ENCODE results near the gene CD55.

Gene CD55

DNA sequence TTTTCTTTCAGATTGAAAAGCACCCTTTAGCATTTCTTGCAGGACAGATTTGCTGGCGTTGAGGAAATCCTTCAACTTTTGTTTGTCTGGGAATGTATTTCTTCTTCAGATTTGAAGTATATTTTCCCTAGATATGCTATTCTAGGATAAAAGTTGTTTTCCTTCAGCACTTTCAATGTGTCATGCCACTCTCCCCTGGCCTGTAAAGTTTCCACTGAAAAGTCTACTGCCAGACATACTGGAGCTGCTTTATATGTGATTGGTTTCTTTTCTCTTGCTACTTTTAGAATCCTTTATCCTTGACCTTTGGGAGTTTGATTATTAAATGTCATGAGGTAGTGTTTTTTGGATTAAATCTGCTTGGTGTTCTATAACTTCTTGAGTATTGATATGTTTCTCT lies 44.2 kb upstream of the CD55 start:
- no peak overlapping the region for H3K4me3 ChIP-seq (ENCODE audit: low read length)
- TF ChIP-seq, protein P1, sequence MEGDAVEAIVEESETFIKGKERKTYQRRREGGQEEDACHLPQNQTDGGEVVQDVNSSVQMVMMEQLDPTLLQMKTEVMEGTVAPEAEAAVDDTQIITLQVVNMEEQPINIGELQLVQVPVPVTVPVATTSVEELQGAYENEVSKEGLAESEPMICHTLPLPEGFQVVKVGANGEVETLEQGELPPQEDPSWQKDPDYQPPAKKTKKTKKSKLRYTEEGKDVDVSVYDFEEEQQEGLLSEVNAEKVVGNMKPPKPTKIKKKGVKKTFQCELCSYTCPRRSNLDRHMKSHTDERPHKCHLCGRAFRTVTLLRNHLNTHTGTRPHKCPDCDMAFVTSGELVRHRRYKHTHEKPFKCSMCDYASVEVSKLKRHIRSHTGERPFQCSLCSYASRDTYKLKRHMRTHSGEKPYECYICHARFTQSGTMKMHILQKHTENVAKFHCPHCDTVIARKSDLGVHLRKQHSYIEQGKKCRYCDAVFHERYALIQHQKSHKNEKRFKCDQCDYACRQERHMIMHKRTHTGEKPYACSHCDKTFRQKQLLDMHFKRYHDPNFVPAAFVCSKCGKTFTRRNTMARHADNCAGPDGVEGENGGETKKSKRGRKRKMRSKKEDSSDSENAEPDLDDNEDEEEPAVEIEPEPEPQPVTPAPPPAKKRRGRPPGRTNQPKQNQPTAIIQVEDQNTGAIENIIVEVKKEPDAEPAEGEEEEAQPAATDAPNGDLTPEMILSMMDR (IDR thresholded peaks at IDR 0.05; ENCODE audit: low read depth, low read length, poor library complexity, severe bottlenecking), result no peak
- 0 out of 2 replicates have a peak, but pooled peaks cover 2% of the 10 kb centered on the region for H3K9me3 ChIP-seq (ENCODE audit: control insufficient read depth, insufficient read depth, low read length)
- no peaks in the 10 kb centered on the region for H3F3A ChIP-seq (ENCODE audit: control insufficient read depth, insufficient read depth)
- no peak overlapping the region for H3K27ac ChIP-seq (ENCODE audit: low read depth, low read length)
- no peaks in the 10 kb centered on the region for H4K20me1 ChIP-seq (ENCODE audit: control insufficient read depth, insufficient read depth, low read depth, low read length)
- H3K4me2 ChIP-seq (ENCODE audit: low read length), result no peak overlapping the region
- no peaks in the 10 kb centered on the region for H3K79me2 ChIP-seq (ENCODE audit: control insufficient read depth, low read length)
- no peaks in the 10 kb centered on the region for H3K36me3 ChIP-seq (ENCODE audit: control insufficient read depth, low read length)
- no peaks in the 10 kb centered on the region for H3K27me3 ChIP-seq (ENCODE audit: control insufficient read depth, low read length)
- peaks cover 27% of the 10 kb centered on the region for H3K4me1 ChIP-seq (ENCODE audit: control insufficient read depth, low read length)
- H3K9me2 ChIP-seq (replicated peaks; ENCODE audit: control insufficient read depth, low read length), result no peaks in the 10 kb centered on the region

DNA sequence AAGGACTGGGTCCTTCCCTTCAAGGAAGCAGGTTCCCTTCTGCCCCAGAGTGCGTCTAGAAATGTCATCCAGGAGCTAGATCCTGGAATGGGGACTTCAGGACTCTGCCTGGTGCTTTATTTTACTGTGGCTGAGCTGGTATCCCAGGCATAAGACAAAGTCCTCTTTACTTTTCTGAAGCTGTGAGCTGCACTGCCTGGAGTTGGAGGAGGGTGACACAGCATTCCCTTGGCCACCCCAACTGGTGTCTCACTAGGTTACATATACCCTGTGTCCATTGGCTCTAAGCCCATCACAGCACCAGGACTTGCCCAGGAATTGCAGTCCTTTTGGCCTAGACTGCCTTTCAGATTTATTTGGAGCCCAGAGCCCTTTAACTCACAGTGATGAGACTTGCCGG lies 41.8 kb upstream of the CD55 start:
- Histone ChIP-seq H3K4me1 (ENCODE audit: control insufficient read depth, low read length) (peaks cover 37% of the 10 kb centered on the region), H3K4me3 (ENCODE audit: low read length) (no peak overlapping the region), H3K36me3 (ENCODE audit: control insufficient read depth, low read length) (no peaks in the 10 kb centered on the region), H4K20me1 (ENCODE audit: control insufficient read depth, insufficient read depth, low read depth, low read length) (no peaks in the 10 kb centered on the region), H3K4me2 (ENCODE audit: low read length) (no peak overlapping the region), H3K9me3 (ENCODE audit: control insufficient read depth, insufficient read depth, low read length) (0 out of 2 replicates have a peak, but pooled peaks cover 2% of the 10 kb centered on the region), H3K27ac (ENCODE audit: low read depth, low read length) (no peak overlapping the region), H3K27me3 (ENCODE audit: control insufficient read depth, low read length) (no peaks in the 10 kb centered on the region), H3F3A (ENCODE audit: control insufficient read depth, insufficient read depth) (no peaks in the 10 kb centered on the region), H3K9me2 (replicated peaks; ENCODE audit: control insufficient read depth, low read length) (no peaks in the 10 kb centered on the region), H3K79me2 (ENCODE audit: control insufficient read depth, low read length) (no peaks in the 10 kb centered on the region)
- TF ChIP-seq, protein P1 (IDR thresholded peaks at IDR 0.05; ENCODE audit: low read depth, low read length, poor library complexity, severe bottlenecking), result no peak
- no peak for TF ChIP-seq EZH2phosphoT487 (IDR thresholded peaks at IDR 0.05; ENCODE audit: borderline replicate concordance, low read length)

DNA sequence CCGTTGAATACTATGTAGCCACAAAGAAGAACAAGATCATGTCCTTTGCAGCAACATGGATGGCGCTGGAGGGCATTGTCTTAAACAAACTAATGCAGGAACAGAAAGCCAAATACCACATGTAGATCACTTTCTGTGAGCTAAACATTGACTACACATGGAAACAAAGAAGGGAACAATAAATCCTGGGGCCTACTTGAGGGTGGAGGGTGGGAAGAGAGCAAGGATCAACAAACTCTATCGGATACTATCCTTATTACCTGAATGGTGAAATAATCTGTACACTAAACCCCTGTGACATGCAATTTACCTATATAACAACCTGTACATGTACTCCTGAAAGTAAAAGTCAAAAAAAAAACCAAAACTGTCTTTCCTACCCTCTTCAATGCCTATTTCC lies 40.8 kb upstream of the CD55 start:
- H3K27me3 ChIP-seq (ENCODE audit: control insufficient read depth, low read length), result no peaks in the 10 kb centered on the region
- H3K79me2 ChIP-seq (ENCODE audit: control insufficient read depth, low read length), result no peaks in the 10 kb centered on the region
- H3K9me3 ChIP-seq (ENCODE audit: control insufficient read depth, insufficient read depth, low read length), result no peaks in the 10 kb centered on the region
- H3K9me2 ChIP-seq (replicated peaks; ENCODE audit: control insufficient read depth, low read length), result no peaks in the 10 kb centered on the region
- H3K27ac ChIP-seq (ENCODE audit: low read depth, low read length), result no peak overlapping the region
- H3K4me2 ChIP-seq (ENCODE audit: low read length), result no peak overlapping the region
- peaks cover 37% of the 10 kb centered on the region for H3K4me1 ChIP-seq (ENCODE audit: control insufficient read depth, low read length)
- no peaks in the 10 kb centered on the region for H4K20me1 ChIP-seq (ENCODE audit: control insufficient read depth, insufficient read depth, low read depth, low read length)
- H3K4me3 ChIP-seq (ENCODE audit: low read length), result no peak overlapping the region
- no peaks in the 10 kb centered on the region for H3K36me3 ChIP-seq (ENCODE audit: control insufficient read depth, low read length)
- TF ChIP-seq, protein P1 (IDR thresholded peaks at IDR 0.05; ENCODE audit: low read depth, low read length, poor library complexity, severe bottlenecking), result no peak
- TF ChIP-seq EZH2phosphoT487 (IDR thresholded peaks at IDR 0.05; ENCODE audit: borderline replicate concordance, low read length), result no peak
- H3F3A ChIP-seq (ENCODE audit: control insufficient read depth, insufficient read depth), result no peaks in the 10 kb centered on the region

DNA sequence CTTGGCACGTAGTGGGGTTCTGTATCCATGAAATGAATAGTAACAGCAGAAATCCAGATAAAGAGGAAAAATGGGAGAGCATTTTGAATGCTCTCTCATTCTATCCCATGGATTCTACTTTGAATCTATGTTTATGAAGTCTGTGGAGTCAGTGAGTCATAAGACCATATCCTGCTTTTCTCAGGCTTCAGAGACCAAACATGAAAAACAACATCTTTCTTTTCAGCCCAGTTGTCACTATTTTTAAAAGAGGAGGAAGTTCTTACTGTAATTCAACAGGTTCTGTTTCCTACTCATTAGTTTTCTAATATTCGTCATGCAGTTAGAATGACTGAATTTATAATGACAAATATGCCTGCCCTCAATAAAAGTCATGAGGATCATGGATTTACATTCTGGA lies 39.4 kb upstream of the CD55 start:
- peak overlapping the region; percentile 51 for H3K4me2 ChIP-seq (ENCODE audit: low read length)

More for the DNA sequence above, 39.4 kb upstream of the CD55 start:
- no peaks in the 10 kb centered on the region for H3K9me2 ChIP-seq (replicated peaks; ENCODE audit: control insufficient read depth, low read length)
- no peaks in the 10 kb centered on the region for H3K36me3 ChIP-seq (ENCODE audit: control insufficient read depth, low read length)
- no peaks in the 10 kb centered on the region for H3F3A ChIP-seq (ENCODE audit: control insufficient read depth, insufficient read depth)
- H4K20me1 ChIP-seq (ENCODE audit: control insufficient read depth, insufficient read depth, low read depth, low read length), result no peaks in the 10 kb centered on the region
- H3K4me3 ChIP-seq (ENCODE audit: low read length), result peak overlapping the region; percentile 30
- H3K27ac ChIP-seq (ENCODE audit: low read depth, low read length), result peak overlapping the region; percentile 32
- H3K79me2 ChIP-seq (ENCODE audit: control insufficient read depth, low read length), result no peaks in the 10 kb centered on the region
- no peaks in the 10 kb centered on the region for H3K27me3 ChIP-seq (ENCODE audit: control insufficient read depth, low read length)
- peaks cover 37% of the 10 kb centered on the region for H3K4me1 ChIP-seq (ENCODE audit: control insufficient read depth, low read length)
- TF ChIP-seq, protein P1 (IDR thresholded peaks at IDR 0.05; ENCODE audit: low read depth, low read length, poor library complexity, severe bottlenecking), result no peak
- TF ChIP-seq EZH2phosphoT487 (IDR thresholded peaks at IDR 0.05; ENCODE audit: borderline replicate concordance, low read length), result no peak
- H3K9me3 ChIP-seq (ENCODE audit: control insufficient read depth, insufficient read depth, low read length), result no peaks in the 10 kb centered on the region
